CD4-positive, alpha-beta T cell treated with Interleukin-6 at 100 ng/mL for 8 hours (primary cell): ENCODE results near the gene KRTAP12-2.
"Not testable (repeated sequence)": the region's sequence is repeated elsewhere in the genome, so short reads cannot be mapped to it uniquely, and the experiment has no call there.

ENCODE experiments used
- DNase-seq: peaks from one replicate; pipeline ENCODE4 v3.0.0-alpha.2; 2020; ENCODE audit warnings: mixed read lengths, low spot score

KRTAP12-2 gene

GRCh38 chr21:44684077-44684476, 17.4 kb upstream of the KRTAP12-2 start:
- no peak for DNase-seq

GRCh38 chr21:44682580-44683151, 15.9 kb upstream of the KRTAP12-2 start:
- DNase-seq = no peak

GRCh38 chr21:44681861-44682579, 15.3 kb upstream of the KRTAP12-2 start, which contains the start of gene KRTAP12-1:
Gene KRTAP12-1, minus strand, starts transcription at chr21:44682163. Its CDS starts 40 bp downstream, at chr21:44682123.
- no peak for DNase-seq

- no peak for DNase-seq
Measured at GRCh38 chr21:44681152-44681551, 14.4 kb upstream of the KRTAP12-2 start.

GRCh38 chr21:44677881-44678280, 11.2 kb upstream of the KRTAP12-2 start:
- DNase-seq = no peak

GRCh38 chr21:44671911-44672310, 5.2 kb upstream of the KRTAP12-2 start:
- no peak for DNase-seq

- no peak for DNase-seq
Measured at GRCh38 chr21:44670642-44671432, 4.1 kb upstream of the KRTAP12-2 start.

- DNase-seq = no peak
Measured at GRCh38 chr21:44667612-44668011, 885 bp upstream of the KRTAP12-2 start.

GRCh38 chr21:44664691-44665090, 2.0 kb downstream of the KRTAP12-2 start:
- DNase-seq = no peak

- DNase-seq = not testable (repeated sequence)
Measured at GRCh38 chr21:44661567-44661966, 5.2 kb downstream of the KRTAP12-2 start.

- DNase-seq = peak; percentile 40
Measured at GRCh38 chr21:44658913-44659595, 7.7 kb downstream of the KRTAP12-2 start.

GRCh38 chr21:44658541-44658910, 8.2 kb downstream of the KRTAP12-2 start:
- DNase-seq = no peak

- DNase-seq = peak; percentile 74
Measured at GRCh38 chr21:44657635-44658540, 8.8 kb downstream of the KRTAP12-2 start, which contains the start of gene KRTAP12-3. Gene KRTAP12-3, plus strand, starts transcription at chr21:44657932. Its CDS starts 48 bp downstream, at chr21:44657980.

GRCh38 chr21:44656868-44657267, 9.9 kb downstream of the KRTAP12-2 start:
- no peak for DNase-seq

- DNase-seq = no peak
Measured at GRCh38 chr21:44654576-44655175, 12.1 kb downstream of the KRTAP12-2 start, which contains the start of gene KRTAP12-4. Gene KRTAP12-4, minus strand, starts transcription at chr21:44654659. Its CDS starts 45 bp downstream, at chr21:44654614.

- peak; percentile 72 for DNase-seq
Measured at GRCh38 chr21:44653656-44654575, 12.8 kb downstream of the KRTAP12-2 start.

- no peak for DNase-seq
Measured at GRCh38 chr21:44653123-44653522, 13.6 kb downstream of the KRTAP12-2 start.

GRCh38 chr21:44650973-44651675, 15.6 kb downstream of the KRTAP12-2 start:
- DNase-seq = no peak
